GM10266 (cell line): Measurements from ENCODE around the gene DAB2.

Source experiments
- DNase-seq: peaks from one replicate; pipeline ENCODE4 v3.0.0; 2012; ENCODE audit errors: extremely low spot score
- TF ChIP-seq, protein P1 (sequence below): IDR thresholded peaks from 2 replicates; pipeline ENCODE4 v1.5.1; 2012; ENCODE audit warnings: mild to moderate bottlenecking, low read depth; ENCODE audit not compliant: control insufficient read depth, insufficient read depth; ENCODE audit errors: missing control alignments

The DAB2 gene

DNA sequence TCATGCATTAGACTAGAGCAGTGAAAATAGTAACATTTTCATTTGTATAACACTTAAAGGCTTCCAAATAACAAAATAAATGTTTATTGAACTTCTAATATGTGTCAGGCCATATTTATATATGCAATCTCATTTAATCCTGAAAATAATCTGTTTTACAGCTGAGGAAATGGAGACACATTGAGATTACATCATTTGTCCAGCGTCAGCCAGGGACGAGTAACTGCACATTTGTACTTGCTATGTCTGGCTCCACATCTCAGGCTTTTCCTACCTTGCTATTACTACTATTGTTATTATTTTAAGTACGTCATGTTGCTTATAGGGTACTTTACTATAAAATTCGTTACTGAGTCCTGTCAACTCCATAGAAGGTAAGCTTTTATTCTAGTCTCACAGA is 56.7 kb downstream of the DAB2 start:
- TF ChIP-seq, protein P1, sequence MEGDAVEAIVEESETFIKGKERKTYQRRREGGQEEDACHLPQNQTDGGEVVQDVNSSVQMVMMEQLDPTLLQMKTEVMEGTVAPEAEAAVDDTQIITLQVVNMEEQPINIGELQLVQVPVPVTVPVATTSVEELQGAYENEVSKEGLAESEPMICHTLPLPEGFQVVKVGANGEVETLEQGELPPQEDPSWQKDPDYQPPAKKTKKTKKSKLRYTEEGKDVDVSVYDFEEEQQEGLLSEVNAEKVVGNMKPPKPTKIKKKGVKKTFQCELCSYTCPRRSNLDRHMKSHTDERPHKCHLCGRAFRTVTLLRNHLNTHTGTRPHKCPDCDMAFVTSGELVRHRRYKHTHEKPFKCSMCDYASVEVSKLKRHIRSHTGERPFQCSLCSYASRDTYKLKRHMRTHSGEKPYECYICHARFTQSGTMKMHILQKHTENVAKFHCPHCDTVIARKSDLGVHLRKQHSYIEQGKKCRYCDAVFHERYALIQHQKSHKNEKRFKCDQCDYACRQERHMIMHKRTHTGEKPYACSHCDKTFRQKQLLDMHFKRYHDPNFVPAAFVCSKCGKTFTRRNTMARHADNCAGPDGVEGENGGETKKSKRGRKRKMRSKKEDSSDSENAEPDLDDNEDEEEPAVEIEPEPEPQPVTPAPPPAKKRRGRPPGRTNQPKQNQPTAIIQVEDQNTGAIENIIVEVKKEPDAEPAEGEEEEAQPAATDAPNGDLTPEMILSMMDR, result no peak
- DNase-seq, result no peak

DNA sequence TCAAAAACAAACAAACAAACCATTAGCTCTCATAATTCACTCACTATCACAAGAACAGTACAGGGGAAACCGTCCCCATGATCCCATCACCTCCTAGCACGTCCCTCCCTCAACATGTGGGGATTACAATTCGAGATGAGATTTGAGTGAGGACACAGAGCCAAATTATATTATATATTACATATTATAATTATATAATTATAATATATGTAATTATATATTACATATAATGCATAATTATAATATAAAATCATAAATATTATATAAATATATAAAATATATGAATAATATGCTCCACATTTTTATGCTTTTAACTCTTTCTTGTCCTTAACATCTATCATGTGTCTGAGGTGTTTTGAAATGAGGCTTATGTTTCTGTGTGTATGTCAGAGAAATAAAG is 57.1 kb downstream of the DAB2 start:
- TF ChIP-seq, protein P1, result no peak
- no peak for DNase-seq

DNA sequence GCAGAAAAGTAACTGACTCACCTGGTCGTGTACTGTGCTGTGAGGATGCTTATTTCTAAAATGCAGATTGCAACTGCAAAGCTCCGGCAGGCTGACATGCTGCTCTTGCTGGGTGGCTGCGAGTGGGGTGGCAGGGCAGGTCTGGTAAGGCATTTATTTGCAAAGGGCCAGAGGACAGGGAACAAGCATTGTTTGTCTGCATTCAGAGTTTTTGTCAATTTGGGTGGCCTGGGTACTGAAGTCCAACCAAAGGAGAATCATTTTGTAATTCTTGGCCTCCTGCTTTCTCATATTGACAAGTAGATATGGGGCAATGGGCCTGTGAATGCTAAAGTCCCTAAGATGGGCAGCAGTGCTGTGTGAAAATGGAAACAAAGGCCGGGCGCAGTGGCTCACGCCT is 60.4 kb downstream of the DAB2 start, which contains the start of gene C9:
Gene C9 (minus strand): TSS at position 129 of the 400 bp plus-strand sequence. CDS start 31 bp downstream, at position 98.
- TF ChIP-seq, protein P1, result no peak
- DNase-seq, result no peak

DNA sequence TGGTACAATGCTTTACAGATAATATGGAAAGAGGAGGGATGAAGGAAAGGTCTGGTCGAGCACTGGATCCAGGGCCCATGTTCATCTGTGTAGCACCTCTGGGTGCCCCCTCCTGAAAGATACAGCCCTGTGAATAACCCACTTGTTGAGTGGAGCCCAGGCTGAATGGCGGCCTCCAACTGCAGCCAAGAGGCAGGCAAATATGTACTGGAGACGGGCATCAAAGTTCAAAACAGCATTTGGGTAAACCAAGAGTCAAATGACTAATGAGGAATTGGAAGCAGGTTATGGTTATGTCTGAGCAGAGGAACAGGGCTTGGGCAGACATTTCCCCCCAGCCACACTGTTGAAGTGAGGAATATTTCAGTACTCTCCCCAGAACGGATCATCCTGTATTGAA is 61.6 kb downstream of the DAB2 start:
- no peak for DNase-seq
- TF ChIP-seq, protein P1, result no peak

DNA sequence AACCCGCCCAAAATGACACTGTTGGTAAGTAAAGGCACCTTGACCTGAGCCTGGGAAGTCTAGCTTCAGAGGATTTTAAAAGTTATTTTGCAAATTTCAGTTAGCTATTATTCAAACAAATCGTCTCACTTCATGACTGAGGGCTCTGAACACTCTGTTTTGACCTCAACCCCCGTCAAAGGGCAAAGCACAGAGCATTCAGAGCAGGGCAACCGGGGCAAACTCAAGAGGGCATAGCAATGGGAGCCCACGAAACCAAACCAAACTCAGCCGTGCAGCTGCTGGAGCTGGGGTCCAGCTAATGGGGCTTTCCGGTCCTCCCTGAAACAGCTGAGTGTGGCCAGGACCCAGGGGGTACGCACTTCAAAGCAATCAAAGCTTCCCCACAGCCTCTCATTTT is 62.1 kb downstream of the DAB2 start:
- TF ChIP-seq, protein P1, result no peak
- no peak for DNase-seq

DNA sequence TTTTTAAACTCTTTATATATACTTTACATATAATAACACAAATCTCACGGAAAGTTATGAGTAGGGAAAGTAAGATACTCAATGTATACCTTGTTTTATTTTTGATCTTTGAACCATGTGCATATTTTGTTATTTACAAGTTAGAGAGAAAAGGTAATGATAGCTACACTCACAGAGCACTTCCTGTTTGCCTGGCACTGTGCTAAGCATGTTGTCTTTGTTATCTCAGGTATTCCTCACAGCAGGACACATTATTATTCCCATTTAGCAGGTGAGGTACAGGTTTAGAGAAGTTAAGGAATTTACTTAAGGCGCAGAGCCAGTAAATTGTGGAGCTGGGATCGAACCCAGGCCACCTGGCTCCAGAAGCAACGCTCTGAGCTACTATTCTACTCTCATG is 63.5 kb downstream of the DAB2 start:
- DNase-seq, result no peak
- TF ChIP-seq, protein P1, result no peak

DNA sequence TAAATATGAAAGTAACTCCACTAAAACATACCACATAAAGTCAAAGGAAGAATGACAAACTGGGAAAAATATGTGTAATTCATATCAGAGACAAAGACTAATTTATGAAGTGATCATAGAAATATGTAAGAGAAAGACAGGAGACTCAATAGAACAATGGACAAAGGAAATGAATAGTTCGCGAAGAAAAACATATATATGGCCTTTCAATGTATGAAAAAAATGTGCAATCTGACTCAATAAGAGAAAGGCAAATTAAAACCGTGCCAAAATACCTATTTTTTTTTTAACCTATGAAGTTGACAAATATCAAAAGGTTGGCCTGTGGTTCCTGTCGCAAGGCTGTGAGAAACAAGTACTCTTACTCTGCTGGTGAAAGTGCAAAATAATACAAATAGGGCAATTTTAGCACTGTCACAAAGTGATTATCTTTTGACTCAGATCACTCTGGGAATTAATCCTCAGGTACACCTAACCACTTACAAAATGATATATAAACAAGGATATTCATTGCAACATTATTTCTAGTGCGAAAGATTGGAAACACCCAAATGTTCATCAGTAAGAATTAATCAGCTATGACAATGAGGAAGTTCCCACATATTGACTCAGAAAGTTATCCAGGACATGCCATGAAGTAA is 64.2 kb downstream of the DAB2 start:
- DNase-seq, result no peak
- TF ChIP-seq, protein P1, result no peak
